NB4 (cell line): ENCODE results near the gene AKR1A1.

Source experiments
- DNase-seq: peaks from one replicate; pipeline ENCODE4 v3.0.0; 2010; ENCODE audit warnings: low read depth
- H3K4me3 ChIP-seq: one replicate; pipeline ENCODE4 v1.5.1; 2011; ENCODE audit warnings: mild to moderate bottlenecking, low read depth, low read length, moderate library complexity
- MYC ChIP-seq: IDR thresholded peaks from 2 replicates; pipeline ENCODE4 v1.6.1; 2011; ENCODE audit warnings: low read depth, low read length
- POLR2A ChIP-seq: IDR thresholded peaks from 2 replicates; pipeline ENCODE4 v1.6.1; 2011; ENCODE audit warnings: mild to moderate bottlenecking; ENCODE audit not compliant: insufficient read length; ENCODE audit errors: extremely low read depth
- TF ChIP-seq, protein P1 (sequence below): IDR thresholded peaks from one replicate; pipeline ENCODE4 v1.5.1; 2012; ENCODE audit warnings: low read depth, low read length
- TF ChIP-seq, protein P2 (sequence below): IDR thresholded peaks from 2 replicates; pipeline ENCODE4 v1.6.1; 2011; ENCODE audit warnings: low read depth, low read length

AKR1A1 gene

DNA sequence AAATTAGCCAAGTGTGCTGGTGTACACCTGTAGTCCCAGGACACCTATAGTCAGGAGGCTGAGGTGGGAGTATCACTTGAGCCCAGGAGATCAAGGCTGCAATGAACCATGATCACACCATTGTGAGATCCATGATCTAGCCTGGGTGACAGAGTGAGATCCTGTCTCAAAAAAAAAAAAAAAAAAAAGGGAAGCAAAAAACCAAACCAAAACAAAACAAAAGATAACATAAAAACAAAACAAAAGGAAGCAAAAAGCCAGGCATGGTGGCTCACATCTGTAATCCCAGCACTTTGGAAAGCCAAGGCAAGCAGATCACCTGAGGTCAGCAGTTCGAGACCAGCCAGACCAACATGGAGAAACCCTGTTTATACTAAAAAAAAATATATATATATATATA lies 9.4 kb upstream of the AKR1A1 start:
- no peak overlapping the region for H3K4me3 ChIP-seq
- DNase-seq: no peak
- TF ChIP-seq, protein P1, sequence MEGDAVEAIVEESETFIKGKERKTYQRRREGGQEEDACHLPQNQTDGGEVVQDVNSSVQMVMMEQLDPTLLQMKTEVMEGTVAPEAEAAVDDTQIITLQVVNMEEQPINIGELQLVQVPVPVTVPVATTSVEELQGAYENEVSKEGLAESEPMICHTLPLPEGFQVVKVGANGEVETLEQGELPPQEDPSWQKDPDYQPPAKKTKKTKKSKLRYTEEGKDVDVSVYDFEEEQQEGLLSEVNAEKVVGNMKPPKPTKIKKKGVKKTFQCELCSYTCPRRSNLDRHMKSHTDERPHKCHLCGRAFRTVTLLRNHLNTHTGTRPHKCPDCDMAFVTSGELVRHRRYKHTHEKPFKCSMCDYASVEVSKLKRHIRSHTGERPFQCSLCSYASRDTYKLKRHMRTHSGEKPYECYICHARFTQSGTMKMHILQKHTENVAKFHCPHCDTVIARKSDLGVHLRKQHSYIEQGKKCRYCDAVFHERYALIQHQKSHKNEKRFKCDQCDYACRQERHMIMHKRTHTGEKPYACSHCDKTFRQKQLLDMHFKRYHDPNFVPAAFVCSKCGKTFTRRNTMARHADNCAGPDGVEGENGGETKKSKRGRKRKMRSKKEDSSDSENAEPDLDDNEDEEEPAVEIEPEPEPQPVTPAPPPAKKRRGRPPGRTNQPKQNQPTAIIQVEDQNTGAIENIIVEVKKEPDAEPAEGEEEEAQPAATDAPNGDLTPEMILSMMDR: no peak
- TF ChIP-seq MYC (no peak), POLR2A (no peak)
- TF ChIP-seq, protein P2, sequence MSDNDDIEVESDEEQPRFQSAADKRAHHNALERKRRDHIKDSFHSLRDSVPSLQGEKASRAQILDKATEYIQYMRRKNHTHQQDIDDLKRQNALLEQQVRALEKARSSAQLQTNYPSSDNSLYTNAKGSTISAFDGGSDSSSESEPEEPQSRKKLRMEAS: no peak

DNA sequence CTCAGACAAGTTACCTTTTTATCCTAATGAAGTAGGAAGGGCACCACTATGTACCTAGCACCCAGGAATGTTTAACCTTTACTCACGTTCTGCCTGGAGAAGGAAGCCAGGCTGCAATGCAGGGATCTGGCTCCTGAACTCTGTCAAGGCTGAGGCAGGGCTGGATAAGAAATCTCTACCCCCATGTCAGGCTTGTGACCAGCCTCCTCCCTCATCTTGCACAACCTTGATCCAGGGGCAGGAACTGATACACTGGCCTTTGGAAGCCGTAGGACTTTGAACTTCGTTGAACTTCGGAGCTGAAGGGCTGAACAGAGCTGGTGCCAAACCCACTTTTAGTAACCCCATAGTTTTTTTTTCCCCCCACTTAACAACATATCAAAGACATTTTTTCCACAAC lies 8.0 kb upstream of the AKR1A1 start:
- no peak overlapping the region for H3K4me3 ChIP-seq
- DNase-seq: no peak
- TF ChIP-seq, protein P1: no peak
- TF ChIP-seq, protein P2: no peak
- TF ChIP-seq MYC (no peak), POLR2A (no peak)

DNA sequence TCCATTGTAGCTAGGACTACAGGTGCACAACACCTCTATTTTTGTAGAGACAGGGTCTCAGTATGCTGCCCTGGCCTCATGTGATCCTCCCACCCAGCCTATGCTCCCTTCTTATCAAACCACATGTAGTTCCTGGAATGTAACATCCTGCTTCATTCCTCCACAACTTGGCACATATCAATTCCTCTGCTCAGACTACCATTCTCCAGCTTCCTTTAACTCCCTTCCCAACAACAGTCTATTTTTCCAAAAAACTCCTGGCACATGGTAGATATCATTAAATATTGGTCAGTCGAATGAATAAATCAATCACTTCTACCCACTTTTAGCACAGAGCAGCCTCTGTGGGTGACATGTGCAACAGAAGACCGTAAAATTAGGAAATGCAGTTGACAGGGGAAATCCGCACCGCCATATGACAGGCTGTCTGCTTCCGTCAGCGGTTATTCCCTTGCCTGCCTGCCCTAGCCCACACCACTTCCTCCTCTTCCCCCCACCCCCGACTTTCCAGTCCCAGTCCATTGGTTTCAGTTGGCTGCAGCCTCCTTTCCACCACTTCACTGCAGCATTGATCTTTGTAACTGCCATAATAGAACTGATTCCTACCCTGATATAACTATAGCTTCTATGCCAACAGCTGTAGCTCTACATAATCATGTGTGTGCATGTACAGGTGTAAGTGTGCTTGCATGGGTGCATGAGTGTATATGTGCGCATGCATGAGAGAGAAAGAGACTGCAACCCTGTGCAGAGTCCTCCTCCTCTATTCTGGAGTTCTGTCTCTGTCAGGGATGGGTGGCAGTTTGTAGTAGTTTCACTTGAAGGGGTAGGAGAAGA lies 6.8 kb upstream of the AKR1A1 start:
- TF ChIP-seq, protein P1: no peak
- no peak for TF ChIP-seq POLR2A
- peak; percentile 90 for TF ChIP-seq MYC
- TF ChIP-seq, protein P2: peak; percentile 88
- H3K4me3 ChIP-seq: no peak overlapping the region
- DNase-seq: peak; percentile 90

DNA sequence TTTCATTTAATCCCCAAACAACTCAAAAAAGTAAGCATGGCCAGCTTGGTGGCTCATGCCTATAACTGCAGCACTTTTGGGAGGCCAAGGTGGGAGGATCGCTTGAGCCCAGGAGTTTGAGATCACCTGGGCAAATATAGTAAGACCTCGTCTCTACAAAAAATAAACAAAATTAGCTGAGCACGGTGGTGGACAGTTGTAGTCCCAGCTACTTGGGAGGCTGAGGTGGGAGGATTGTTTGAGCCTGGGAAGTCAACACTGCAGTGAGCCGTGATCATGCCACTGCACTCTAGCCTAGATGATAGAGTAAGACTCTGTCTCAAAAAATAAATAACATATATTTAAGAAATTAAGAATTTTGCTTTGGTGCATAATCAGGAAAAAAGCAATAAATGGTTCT lies 6.1 kb upstream of the AKR1A1 start:
- no peak for DNase-seq
- TF ChIP-seq POLR2A (no peak), MYC (no peak)
- TF ChIP-seq, protein P1: no peak
- TF ChIP-seq, protein P2: no peak
- no peak overlapping the region for H3K4me3 ChIP-seq

DNA sequence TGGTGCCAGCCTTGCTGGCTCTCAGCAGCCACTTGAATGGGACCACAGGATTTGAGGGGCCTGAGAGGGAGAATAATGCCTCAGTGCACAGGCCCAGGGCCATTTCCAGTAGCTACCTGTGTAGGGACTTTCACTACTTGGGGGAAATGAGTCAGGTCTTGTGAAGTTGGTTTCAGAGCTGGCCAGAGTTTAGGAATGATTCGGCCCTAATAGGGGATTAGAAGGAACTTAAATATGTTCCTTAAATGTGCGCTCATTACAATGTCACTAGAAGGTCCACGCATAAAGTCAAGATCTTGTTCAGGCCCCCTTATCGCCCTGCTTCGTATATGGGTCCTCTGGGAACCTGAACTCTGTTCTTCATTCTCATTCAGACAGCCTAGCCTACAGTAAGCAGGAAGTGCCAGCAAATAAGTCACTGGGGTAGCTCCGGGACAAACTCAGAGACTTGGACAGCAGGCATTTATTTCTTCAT lies 5.6 kb upstream of the AKR1A1 start:
- no peak overlapping the region for H3K4me3 ChIP-seq
- peak; percentile 42 for DNase-seq
- TF ChIP-seq POLR2A (no peak), MYC (no peak)
- TF ChIP-seq, protein P2: peak; percentile 21; the same call in 1 of the 2 replicates
- TF ChIP-seq, protein P1: no peak
